ENCODE measurements around the gene DBP.

GRCh38 chr19:48629599-48630295, 7.4 kb downstream of the DBP start:
- TF ChIP-seq SIN3A (IDR thresholded peaks at IDR 0.05; ENCODE audit: borderline replicate concordance, insufficient read depth, low read length) (no peak), TAF1 (IDR thresholded peaks at IDR 0.05; ENCODE audit: borderline replicate concordance, insufficient read depth, low read length) (no peak), REST (IDR thresholded peaks at IDR 0.05; ENCODE audit: insufficient read depth in 1 of 2, low read depth in 2 of 2, low read length in 2 of 2) (no peak), POLR2AphosphoS5 (IDR thresholded peaks at IDR 0.05; ENCODE audit: low read depth, low read length) (no peak; the same call in 1 of the 2 replicates), FOXP2 (optimal IDR thresholded peaks at IDR 0.05; ENCODE audit: borderline replicate concordance, extremely low read depth, extremely low read length, insufficient read depth) (no peak)
